GM12891 (cell line): ENCODE results near the gene CADPS.

Experiments
- POLR2A ChIP-seq: IDR thresholded peaks from 2 replicates; pipeline ENCODE4 v1.6.1; 2011; ENCODE audit warnings: low read depth, low read length, control low read depth
- POLR2AphosphoS5 ChIP-seq: IDR thresholded peaks from 2 replicates; pipeline ENCODE4 v1.6.1; 2011; ENCODE audit warnings: low read depth, low read length, control low read depth
- TAF1 ChIP-seq: IDR thresholded peaks from 2 replicates; pipeline ENCODE4 v1.6.1; 2011; ENCODE audit warnings: low read depth, low read length, control low read depth

- TF ChIP-seq POLR2AphosphoS5 (no peak), POLR2A (no peak), TAF1 (no peak)
Measured at GRCh38 chr3:62793946-62794345, 81.3 kb downstream of the CADPS start.
